ENCODE measurements around the gene SGK1. TPM values are rescaled to one million over a fixed set of nuclear protein-coding genes. Genes with fewer than 3 reads are reported as not detected.
"Not testable (repeated sequence)": the region's sequence is repeated elsewhere in the genome, so short reads cannot be mapped to it uniquely, and the experiment has no call there.

Gene SGK1
- total RNA-seq, 1 experiment from 2014 or later, result 95.2 TPM

- Histone ChIP-seq H3K9ac (ENCODE audit: low read length) (no peak overlapping the region), H2AFZ (ENCODE audit: low read length) (no peak overlapping the region), H3K4me2 (ENCODE audit: low read length) (no peak overlapping the region), H3K4me3 (ENCODE audit: low read length) (no peak overlapping the region), H4K20me1 (ENCODE audit: low read length) (no peaks in the 10 kb centered on the region), H3F3A (ENCODE audit: low read length, unreplicated experiment) (no peaks in the 10 kb centered on the region), H3K27ac (ENCODE audit: low read length) (no peak overlapping the region), H3K4me1 (ENCODE audit: insufficient read depth, low read length) (peaks cover 13% of the 10 kb centered on the region), H3K36me3 (ENCODE audit: low read depth, low read length) (no peaks in the 10 kb centered on the region), H3K9me2 (replicated peaks; ENCODE audit: low read length) (no peaks in the 10 kb centered on the region), H3K79me2 (ENCODE audit: low read length) (no peaks in the 10 kb centered on the region), H3K9me3 (ENCODE audit: low read length) (no peaks in the 10 kb centered on the region), H3K27me3 (ENCODE audit: low read length) (no peaks in the 10 kb centered on the region)
- CTCF ChIA-PET, result no interaction called here
- POLR2A ChIA-PET (ENCODE audit: unreplicated experiment), result no interaction called here
- TF ChIP-seq EZH2phosphoT487 (IDR thresholded peaks at IDR 0.05; ENCODE audit: borderline replicate concordance, low read length) (no peak), EZH2 (IDR thresholded peaks at IDR 0.05; ENCODE audit: low read length, unreplicated experiment) (no peak)
- TF ChIP-seq, protein P1, sequence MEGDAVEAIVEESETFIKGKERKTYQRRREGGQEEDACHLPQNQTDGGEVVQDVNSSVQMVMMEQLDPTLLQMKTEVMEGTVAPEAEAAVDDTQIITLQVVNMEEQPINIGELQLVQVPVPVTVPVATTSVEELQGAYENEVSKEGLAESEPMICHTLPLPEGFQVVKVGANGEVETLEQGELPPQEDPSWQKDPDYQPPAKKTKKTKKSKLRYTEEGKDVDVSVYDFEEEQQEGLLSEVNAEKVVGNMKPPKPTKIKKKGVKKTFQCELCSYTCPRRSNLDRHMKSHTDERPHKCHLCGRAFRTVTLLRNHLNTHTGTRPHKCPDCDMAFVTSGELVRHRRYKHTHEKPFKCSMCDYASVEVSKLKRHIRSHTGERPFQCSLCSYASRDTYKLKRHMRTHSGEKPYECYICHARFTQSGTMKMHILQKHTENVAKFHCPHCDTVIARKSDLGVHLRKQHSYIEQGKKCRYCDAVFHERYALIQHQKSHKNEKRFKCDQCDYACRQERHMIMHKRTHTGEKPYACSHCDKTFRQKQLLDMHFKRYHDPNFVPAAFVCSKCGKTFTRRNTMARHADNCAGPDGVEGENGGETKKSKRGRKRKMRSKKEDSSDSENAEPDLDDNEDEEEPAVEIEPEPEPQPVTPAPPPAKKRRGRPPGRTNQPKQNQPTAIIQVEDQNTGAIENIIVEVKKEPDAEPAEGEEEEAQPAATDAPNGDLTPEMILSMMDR (conservative IDR thresholded peaks at IDR 0.05; ENCODE audit: low read depth, low read length), result no peak
- intact Hi-C loops (cut with micrococcal nuclease), result no loop called here
- BruUV-seq (replicated peaks), result no TSS peak
- DNase-seq (no peak), ATAC-seq (no peak)
These were observed 78.7 kb downstream of the SGK1 start for GRCh38 chr6:134238960-134239795.

DNA sequence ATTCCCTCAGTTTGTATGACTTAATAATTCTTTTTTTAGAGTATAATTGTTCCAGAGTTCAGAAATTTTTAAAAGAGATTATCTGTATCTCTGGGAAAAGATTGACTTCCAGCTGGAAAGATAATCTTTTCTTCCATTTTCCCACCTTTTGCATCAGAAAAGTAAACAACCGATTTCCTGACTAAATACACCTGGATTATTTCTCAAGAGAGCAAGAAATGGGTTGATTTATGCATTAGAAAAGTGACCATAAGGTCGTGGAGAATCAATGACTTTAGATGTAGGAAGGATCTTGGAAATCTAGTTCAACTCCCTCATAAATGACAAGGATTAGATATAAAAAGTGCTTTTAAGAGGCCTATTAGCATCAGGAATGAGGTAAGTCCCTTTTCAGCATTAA lies 79.9 kb downstream of the SGK1 start:
- H3K27me3 ChIP-seq (ENCODE audit: low read length), result no peaks in the 10 kb centered on the region
- H3K79me2 ChIP-seq (ENCODE audit: low read length), result no peaks in the 10 kb centered on the region
- peaks cover 13% of the 10 kb centered on the region for H3K4me1 ChIP-seq (ENCODE audit: insufficient read depth, low read length)
- H3F3A ChIP-seq (ENCODE audit: low read length, unreplicated experiment), result no peaks in the 10 kb centered on the region
- no peak overlapping the region for H3K9ac ChIP-seq (ENCODE audit: low read length)
- ChIA-PET POLR2A (ENCODE audit: unreplicated experiment) (no interaction called here), CTCF (interaction anchor here (0.6 kb wide), 1 partner anchor 16 kb away, joined by 3 read pairs; no protein-coding TSS in a partner anchor)
- no peaks in the 10 kb centered on the region for H3K9me2 ChIP-seq (replicated peaks; ENCODE audit: low read length)
- no TSS peak for BruUV-seq (replicated peaks)
- intact Hi-C loops (cut with micrococcal nuclease), result no loop called here
- H2AFZ ChIP-seq (ENCODE audit: low read length), result no peak overlapping the region
- no peaks in the 10 kb centered on the region for H4K20me1 ChIP-seq (ENCODE audit: low read length)
- DNase-seq, result no peak
- no peak overlapping the region for H3K4me2 ChIP-seq (ENCODE audit: low read length)
- H3K9me3 ChIP-seq (ENCODE audit: low read length), result no peaks in the 10 kb centered on the region
- no peak for TF ChIP-seq EZH2 (IDR thresholded peaks at IDR 0.05; ENCODE audit: low read length, unreplicated experiment)
- no peak for TF ChIP-seq EZH2phosphoT487 (IDR thresholded peaks at IDR 0.05; ENCODE audit: borderline replicate concordance, low read length)
- no peak overlapping the region for H3K27ac ChIP-seq (ENCODE audit: low read length)
- no peak for ATAC-seq
- H3K4me3 ChIP-seq (ENCODE audit: low read length), result no peak overlapping the region
- no peaks in the 10 kb centered on the region for H3K36me3 ChIP-seq (ENCODE audit: low read depth, low read length)

- intact Hi-C loops (cut with micrococcal nuclease), result loop anchor here (2.0 kb wide), 1 partner anchor 201 kb away; no protein-coding TSS in a partner anchor
- Histone ChIP-seq H3K79me2 (ENCODE audit: low read length) (no peaks in the 10 kb centered on the region), H2AFZ (ENCODE audit: low read length) (0 out of 2 replicates have a peak overlapping the region, but pooled peaks have one; percentile 17), H3K4me3 (ENCODE audit: low read length) (no peak overlapping the region), H3F3A (ENCODE audit: low read length, unreplicated experiment) (no peaks in the 10 kb centered on the region), H4K20me1 (ENCODE audit: low read length) (no peaks in the 10 kb centered on the region), H3K9ac (ENCODE audit: low read length) (peak overlapping the region; percentile 48; the same call in 1 of the 2 replicates), H3K9me2 (replicated peaks; ENCODE audit: low read length) (no peaks in the 10 kb centered on the region), H3K4me1 (ENCODE audit: insufficient read depth, low read length) (peaks cover 13% of the 10 kb centered on the region), H3K27me3 (ENCODE audit: low read length) (no peaks in the 10 kb centered on the region), H3K9me3 (ENCODE audit: low read length) (no peaks in the 10 kb centered on the region), H3K27ac (ENCODE audit: low read length) (peak overlapping the region; percentile 76), H3K4me2 (ENCODE audit: low read length) (peak overlapping the region; percentile 32), H3K36me3 (ENCODE audit: low read depth, low read length) (no peaks in the 10 kb centered on the region)
- no peak for TF ChIP-seq EZH2phosphoT487 (IDR thresholded peaks at IDR 0.05; ENCODE audit: borderline replicate concordance, low read length)
- no peak for TF ChIP-seq EZH2 (IDR thresholded peaks at IDR 0.05; ENCODE audit: low read length, unreplicated experiment)
- TF ChIP-seq, protein P1 (conservative IDR thresholded peaks at IDR 0.05; ENCODE audit: low read depth, low read length), result no peak
- CTCF ChIA-PET, result interaction anchor here (0.7 kb wide), 1 partner anchor 1025 kb away, joined by 4 read pairs; no protein-coding TSS in a partner anchor
- POLR2A ChIA-PET (ENCODE audit: unreplicated experiment), result no interaction called here
- peak; percentile 56 for DNase-seq
- BruUV-seq (replicated peaks), result no TSS peak
- ATAC-seq, result peak; percentile 96
These were observed 81.8 kb downstream of the SGK1 start for GRCh38 chr6:134235937-134236751.

DNA sequence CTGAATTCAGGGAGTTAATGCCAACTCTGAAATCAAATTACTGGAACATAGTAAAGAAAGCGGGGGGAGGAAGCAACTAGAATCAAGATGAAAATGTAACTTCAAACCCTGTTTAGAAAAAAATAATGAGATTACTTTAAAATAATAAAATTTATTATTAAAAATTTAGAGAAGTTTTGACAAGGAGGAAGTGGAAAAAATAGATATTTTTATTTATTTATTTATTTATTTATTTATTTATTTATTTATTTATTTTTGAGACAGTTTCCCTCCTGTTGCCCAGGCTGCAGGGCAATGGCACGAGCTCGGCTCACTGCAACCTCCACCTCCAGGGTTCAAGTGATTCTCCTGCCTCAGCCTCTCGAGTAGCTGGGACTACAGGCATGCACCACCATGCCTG lies 82.6 kb downstream of the SGK1 start:
- Histone ChIP-seq H3K4me1 (ENCODE audit: insufficient read depth, low read length) (peaks cover 13% of the 10 kb centered on the region), H3K4me2 (ENCODE audit: low read length) (0 out of 2 replicates have a peak overlapping the region, but pooled peaks have one; percentile 32), H3K27ac (ENCODE audit: low read length) (peak overlapping the region; percentile 76), H3K9ac (ENCODE audit: low read length) (peak overlapping the region; percentile 48; the same call in 1 of the 2 replicates)
- H3K36me3 ChIP-seq (ENCODE audit: low read depth, low read length); H3K27me3 ChIP-seq (ENCODE audit: low read length); BruUV-seq (replicated peaks); H3K9me3 ChIP-seq (ENCODE audit: low read length); H2AFZ ChIP-seq (ENCODE audit: low read length); H3F3A ChIP-seq (ENCODE audit: low read length, unreplicated experiment); ATAC-seq; H3K79me2 ChIP-seq (ENCODE audit: low read length); POLR2A ChIA-PET (ENCODE audit: unreplicated experiment); DNase-seq; CTCF ChIA-PET; H3K9me2 ChIP-seq (replicated peaks; ENCODE audit: low read length); H3K4me3 ChIP-seq (ENCODE audit: low read length); intact Hi-C loops (cut with micrococcal nuclease); H4K20me1 ChIP-seq (ENCODE audit: low read length): not testable (repeated sequence)
